ENCODE results near the gene ATOX1.

The ATOX1 gene

DNA sequence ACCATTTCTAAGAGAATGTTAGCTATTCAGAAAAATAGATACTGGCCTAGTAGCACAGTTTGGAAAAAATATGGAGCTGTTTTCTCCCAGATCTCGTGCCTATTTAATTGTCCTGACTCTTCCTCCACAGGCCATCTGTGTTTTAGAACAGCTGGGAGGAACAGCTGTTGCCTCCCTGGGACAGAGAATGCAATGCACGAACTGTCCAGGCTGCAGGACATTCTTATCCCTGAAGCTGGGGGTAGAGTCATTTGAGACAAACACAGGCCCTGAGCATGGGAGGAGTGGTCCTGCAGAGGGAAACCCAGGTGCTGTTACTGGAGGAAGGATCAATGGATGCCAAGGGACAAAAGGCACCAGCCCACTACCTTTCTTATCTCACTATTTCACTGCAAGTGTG, 50.9 kb downstream of the ATOX1 start:
- Histone ChIP-seq H3K27ac (no peak overlapping the region), H3K4me1 (ENCODE audit: low read depth, poor library complexity, severe bottlenecking) (peaks cover 14% of the 10 kb centered on the region), H3K9ac (no peak overlapping the region), H3K27me3 (ENCODE audit: insufficient read depth, low read depth) (no peaks in the 10 kb centered on the region), H2AFZ (ENCODE audit: low read depth) (no peak overlapping the region), H4K20me1 (ENCODE audit: insufficient read depth) (no peaks in the 10 kb centered on the region), H3K79me2 (ENCODE audit: insufficient read depth, low read depth) (no peaks in the 10 kb centered on the region), H3K36me3 (ENCODE audit: insufficient read depth) (no peaks in the 10 kb centered on the region), H3K4me2 (no peak overlapping the region), H3K4me3 (IDR thresholded peaks at IDR 0.05; ENCODE audit: insufficient read depth, low read depth, low read length) (no peak overlapping the region)
- TF ChIP-seq, protein P1, sequence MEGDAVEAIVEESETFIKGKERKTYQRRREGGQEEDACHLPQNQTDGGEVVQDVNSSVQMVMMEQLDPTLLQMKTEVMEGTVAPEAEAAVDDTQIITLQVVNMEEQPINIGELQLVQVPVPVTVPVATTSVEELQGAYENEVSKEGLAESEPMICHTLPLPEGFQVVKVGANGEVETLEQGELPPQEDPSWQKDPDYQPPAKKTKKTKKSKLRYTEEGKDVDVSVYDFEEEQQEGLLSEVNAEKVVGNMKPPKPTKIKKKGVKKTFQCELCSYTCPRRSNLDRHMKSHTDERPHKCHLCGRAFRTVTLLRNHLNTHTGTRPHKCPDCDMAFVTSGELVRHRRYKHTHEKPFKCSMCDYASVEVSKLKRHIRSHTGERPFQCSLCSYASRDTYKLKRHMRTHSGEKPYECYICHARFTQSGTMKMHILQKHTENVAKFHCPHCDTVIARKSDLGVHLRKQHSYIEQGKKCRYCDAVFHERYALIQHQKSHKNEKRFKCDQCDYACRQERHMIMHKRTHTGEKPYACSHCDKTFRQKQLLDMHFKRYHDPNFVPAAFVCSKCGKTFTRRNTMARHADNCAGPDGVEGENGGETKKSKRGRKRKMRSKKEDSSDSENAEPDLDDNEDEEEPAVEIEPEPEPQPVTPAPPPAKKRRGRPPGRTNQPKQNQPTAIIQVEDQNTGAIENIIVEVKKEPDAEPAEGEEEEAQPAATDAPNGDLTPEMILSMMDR (conservative IDR thresholded peaks at IDR 0.05; ENCODE audit: low read depth, low read length) = no peak

DNA sequence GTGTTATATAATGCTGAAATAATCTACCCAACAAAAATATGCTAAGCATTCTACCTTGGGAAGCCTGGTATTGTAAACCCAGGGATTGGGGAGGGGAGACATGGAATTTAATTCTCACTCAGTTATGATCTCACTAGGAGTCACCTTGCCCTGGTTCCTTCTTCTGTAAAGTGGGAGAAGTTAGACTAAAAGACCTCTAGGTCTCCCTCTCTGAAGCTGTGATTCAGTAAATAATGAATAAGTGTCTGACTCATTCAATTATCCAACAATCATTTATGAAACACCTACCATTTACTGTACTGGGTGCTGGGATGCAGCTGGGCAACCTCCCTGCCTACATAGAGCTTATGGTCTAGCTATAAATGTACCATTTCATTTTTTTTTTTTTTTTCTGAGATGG, 51.5 kb downstream of the ATOX1 start:
- H3K79me2 ChIP-seq (ENCODE audit: insufficient read depth, low read depth) = no peaks in the 10 kb centered on the region
- no peak overlapping the region for H2AFZ ChIP-seq (ENCODE audit: low read depth)
- no peak overlapping the region for H3K4me2 ChIP-seq
- no peaks in the 10 kb centered on the region for H3K36me3 ChIP-seq (ENCODE audit: insufficient read depth)
- no peak overlapping the region for H3K27ac ChIP-seq
- peaks cover 14% of the 10 kb centered on the region for H3K4me1 ChIP-seq (ENCODE audit: low read depth, poor library complexity, severe bottlenecking)
- H4K20me1 ChIP-seq (ENCODE audit: insufficient read depth) = no peaks in the 10 kb centered on the region
- H3K4me3 ChIP-seq (IDR thresholded peaks at IDR 0.05; ENCODE audit: insufficient read depth, low read depth, low read length) = no peak overlapping the region
- no peak overlapping the region for H3K9ac ChIP-seq
- H3K27me3 ChIP-seq (ENCODE audit: insufficient read depth, low read depth) = no peaks in the 10 kb centered on the region
- TF ChIP-seq, protein P1 (conservative IDR thresholded peaks at IDR 0.05; ENCODE audit: low read depth, low read length) = no peak

DNA sequence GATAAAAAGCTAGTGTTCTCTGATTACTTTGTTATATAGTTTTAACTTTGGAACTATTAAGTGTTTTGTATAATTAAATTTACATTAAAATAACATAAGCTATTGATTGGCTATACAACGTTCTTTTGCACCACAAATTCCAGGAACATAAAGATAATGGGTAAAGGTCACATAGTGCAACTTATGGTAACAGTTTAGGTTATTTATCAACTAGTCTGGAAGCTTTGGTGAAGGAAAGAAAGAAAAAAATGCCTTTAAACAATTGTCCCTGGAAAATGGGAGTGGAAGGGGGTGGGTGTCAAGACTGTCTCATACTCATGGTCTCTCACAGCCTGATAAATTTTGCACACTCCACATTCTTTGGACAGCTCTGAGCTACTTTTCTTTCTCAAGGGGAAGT, 54.7 kb downstream of the ATOX1 start:
- no peaks in the 10 kb centered on the region for H3K27me3 ChIP-seq (ENCODE audit: insufficient read depth, low read depth)
- H3K4me1 ChIP-seq (ENCODE audit: low read depth, poor library complexity, severe bottlenecking) = peaks cover 14% of the 10 kb centered on the region
- no peak overlapping the region for H2AFZ ChIP-seq (ENCODE audit: low read depth)
- no peaks in the 10 kb centered on the region for H4K20me1 ChIP-seq (ENCODE audit: insufficient read depth)
- H3K27ac ChIP-seq = no peak overlapping the region
- no peak overlapping the region for H3K4me3 ChIP-seq (IDR thresholded peaks at IDR 0.05; ENCODE audit: insufficient read depth, low read depth, low read length)
- no peaks in the 10 kb centered on the region for H3K79me2 ChIP-seq (ENCODE audit: insufficient read depth, low read depth)
- no peak overlapping the region; the same call in 1 of the 2 replicates for H3K4me2 ChIP-seq
- TF ChIP-seq, protein P1 (conservative IDR thresholded peaks at IDR 0.05; ENCODE audit: low read depth, low read length) = no peak
- H3K9ac ChIP-seq = no peak overlapping the region
- H3K36me3 ChIP-seq (ENCODE audit: insufficient read depth) = no peaks in the 10 kb centered on the region

DNA sequence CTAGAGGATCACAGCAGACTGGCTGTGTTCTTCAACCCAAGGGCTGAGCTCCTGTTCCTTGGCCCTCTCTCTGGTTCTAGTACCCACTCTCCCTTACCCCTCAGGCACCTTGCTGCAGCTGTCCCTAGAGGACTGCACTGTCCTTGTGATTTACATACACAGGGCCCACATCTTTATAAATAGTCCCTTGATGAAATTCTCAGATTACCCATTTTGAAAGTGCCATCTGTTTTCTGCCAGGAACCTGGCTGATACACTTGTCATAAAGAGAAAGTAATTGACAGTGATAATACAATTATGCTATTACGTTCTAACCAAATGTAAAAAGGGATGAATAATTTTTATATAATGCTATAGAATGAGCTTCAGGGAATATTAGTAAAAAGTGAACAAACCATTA, 55.2 kb downstream of the ATOX1 start:
- Histone ChIP-seq H3K9ac (no peak overlapping the region), H3K4me3 (IDR thresholded peaks at IDR 0.05; ENCODE audit: insufficient read depth, low read depth, low read length) (no peak overlapping the region), H2AFZ (ENCODE audit: low read depth) (no peak overlapping the region), H3K4me2 (no peak overlapping the region; the same call in 1 of the 2 replicates), H3K4me1 (ENCODE audit: low read depth, poor library complexity, severe bottlenecking) (peaks cover 14% of the 10 kb centered on the region), H4K20me1 (ENCODE audit: insufficient read depth) (no peaks in the 10 kb centered on the region), H3K27ac (no peak overlapping the region), H3K79me2 (ENCODE audit: insufficient read depth, low read depth) (no peaks in the 10 kb centered on the region), H3K36me3 (ENCODE audit: insufficient read depth) (no peaks in the 10 kb centered on the region), H3K27me3 (ENCODE audit: insufficient read depth, low read depth) (no peaks in the 10 kb centered on the region)
- TF ChIP-seq, protein P1 (conservative IDR thresholded peaks at IDR 0.05; ENCODE audit: low read depth, low read length) = no peak
